ENCODE results near the gene C2CD3. TPM values are rescaled to one million over a fixed set of nuclear protein-coding genes. Genes with fewer than 3 reads are reported as not detected.

C2CD3 gene
- total and polyA plus RNA-seq, 2 of the 4 experiments (the other 2 are of a cell fraction), result 11.1 to 19.2 TPM

DNA sequence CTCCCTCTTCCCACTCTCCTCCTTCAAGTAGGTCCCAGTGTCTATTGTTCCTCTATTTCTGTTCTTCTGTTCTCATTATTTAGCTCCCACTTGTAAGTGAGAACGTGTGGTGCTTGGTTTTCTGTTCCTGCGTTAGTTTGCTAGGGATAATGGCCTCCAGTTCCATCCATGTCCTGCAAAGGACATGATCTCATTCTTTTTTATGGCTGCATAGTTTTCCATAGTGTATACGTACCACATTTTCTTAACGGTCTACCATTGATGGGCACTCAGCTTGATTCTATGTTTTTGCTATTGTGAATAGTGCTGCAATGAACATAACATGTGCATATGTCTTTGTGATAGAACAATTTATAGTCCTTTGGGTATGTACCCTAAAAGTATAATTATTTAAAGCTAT lies 26.2 kb downstream of the C2CD3 start (continued):
- no peak for TF ChIP-seq CHD1 (IDR thresholded peaks at IDR 0.05; ENCODE audit: low read depth, low read length)
- TF ChIP-seq FOS (IDR thresholded peaks at IDR 0.05; ENCODE audit: low read depth, low read length), result no peak
- TF ChIP-seq MAFK (IDR thresholded peaks at IDR 0.05; ENCODE audit: low read depth, low read length), result no peak
- TF ChIP-seq CEBPB (IDR thresholded peaks at IDR 0.05; ENCODE audit: low read depth, low read length), result no peak
- no peak for TF ChIP-seq RCOR1 (IDR thresholded peaks at IDR 0.05; ENCODE audit: insufficient replicate concordance, low read length)

GRCh38 chr11:74142624-74143023 lies 28.2 kb downstream of the C2CD3 start:
- peak overlapping the region; percentile 67; the same call in 1 of the 2 replicates for H3K4ac ChIP-seq (ENCODE audit: low read depth, low read length)
- no peak overlapping the region for H2AFZ ChIP-seq (replicated peaks; ENCODE audit: low read length, poor library complexity)
- POLR2A ChIA-PET (ENCODE audit: unreplicated experiment), result no interaction called here
- no peak overlapping the region; the same call in 1 of the 2 replicates for H3K9ac ChIP-seq (ENCODE audit: low read depth, low read length)
- peak overlapping the region; percentile 83; the same call in 1 of the 2 replicates for H2BK20ac ChIP-seq (ENCODE audit: low read depth, low read length)
- peak overlapping the region; percentile 51 for H2AK5ac ChIP-seq (ENCODE audit: low read depth, low read length)
- ATAC-seq (ENCODE audit: low read depth), result peak; percentile 36; the same call in 1 of the 2 replicates
- H3K27ac ChIP-seq (ENCODE audit: insufficient read depth, low read length), result no peak overlapping the region
- H3K56ac ChIP-seq (ENCODE audit: extremely low read depth, insufficient read depth, low read length), result no peak overlapping the region
- peak overlapping the region; percentile 41; the same call in 1 of the 2 replicates for H3K4me2 ChIP-seq (ENCODE audit: low read depth, low read length)
- peak overlapping the region; percentile 26; the same call in 1 of the 2 replicates for H4K5ac ChIP-seq (ENCODE audit: low read depth, low read length)
- peak overlapping the region; percentile 75; the same call in 1 of the 2 replicates for H3K18ac ChIP-seq (ENCODE audit: low read depth, low read length)
- H3K4me1 ChIP-seq (ENCODE audit: control insufficient read depth, insufficient read depth, low read length), result peaks cover 17% of the 10 kb centered on the region
- H2BK120ac ChIP-seq (ENCODE audit: low read depth, low read length), result peak overlapping the region; percentile 93
- BruUV-seq (replicated peaks), result no TSS peak
- H2BK5ac ChIP-seq (ENCODE audit: low read depth, low read length, poor library complexity, severe bottlenecking), result peak overlapping the region; percentile 95
- peak; percentile 70 for DNase-seq
- H3K9me3 ChIP-seq (ENCODE audit: control insufficient read depth, insufficient read depth, low read length), result no peaks in the 10 kb centered on the region; the same call in 1 of the 2 replicates
- H2BK15ac ChIP-seq (ENCODE audit: low read depth, low read length), result peak overlapping the region; percentile 88; the same call in 1 of the 3 replicates
- H4K91ac ChIP-seq (ENCODE audit: insufficient read depth, low read depth, low read length), result peak overlapping the region; percentile 57
- H2AK9ac ChIP-seq (replicated peaks; ENCODE audit: low read depth, low read length, poor library complexity), result no peak overlapping the region
- no peaks in the 10 kb centered on the region for H3K27me3 ChIP-seq (ENCODE audit: control insufficient read depth, insufficient read depth, low read length)
- no peaks in the 10 kb centered on the region for H4K20me1 ChIP-seq (ENCODE audit: insufficient read depth, low read length)
- peaks cover 11 to 27% of the 10 kb centered on the region in 2 experiments; a peak in 3 of 4 replicates for H3K79me1 ChIP-seq (ENCODE audit: low read depth in 1 of 2, low read length in 2 of 2)
- peak overlapping the region; percentile 90; the same call in 1 of the 2 replicates for H3K14ac ChIP-seq (replicated peaks; ENCODE audit: low read depth, low read length)
- H4K8ac ChIP-seq (ENCODE audit: low read depth in 2 of 2, low read length in 2 of 2), result peak overlapping the region; percentile 72 to 90
- intact Hi-C loops (cut with micrococcal nuclease) (no loop called here), dilution Hi-C loops (cut with HindIII; ENCODE audit: low sequenced_read_pairs, unreplicated experiment) (no loop called here), in situ Hi-C loops (cut with MboI; ENCODE audit: low sequenced_read_pairs) (no loop called here)
- H3K4me3 ChIP-seq (ENCODE audit: insufficient read depth, low read depth, low read length), result no peak overlapping the region
- CTCF ChIA-PET, result interaction anchor here (0.9 kb wide), 1 partner anchor 44 kb away, joined by 7 read pairs; no protein-coding TSS in a partner anchor
- 0 out of 2 replicates have a peak overlapping the region, but pooled peaks have one; percentile 35 for H3K23ac ChIP-seq (ENCODE audit: low read depth, low read length)
- H3K9me1 ChIP-seq (ENCODE audit: insufficient read depth, low read length), result peaks cover 11% of the 10 kb centered on the region; the same call in 1 of the 2 replicates
- no peaks in the 10 kb centered on the region; the same call in 1 of the 2 replicates for H3K36me3 ChIP-seq (ENCODE audit: control insufficient read depth, insufficient read depth, low read length)
- WGBS, 2 experiments (ENCODE audit: extremely low coverage in 2 of 2, insufficient read length in 1 of 2), result 0% methylated on average over 1 of the region's 3 CpGs; no CpG with 5 or more reads in 1 of the 2 experiments
- no peak for TF ChIP-seq BHLHE40 (IDR thresholded peaks at IDR 0.05; ENCODE audit: low read depth, low read length)
- TF ChIP-seq MXI1 (IDR thresholded peaks at IDR 0.05; ENCODE audit: borderline replicate concordance, low read depth, low read length), result no peak
- TF ChIP-seq CTCF (conservative IDR thresholded peaks at IDR 0.05; ENCODE audit: low read depth, low read length), result no peak
- TF ChIP-seq SMC3 (IDR thresholded peaks at IDR 0.05; ENCODE audit: low read depth, low read length), result no peak
- TF ChIP-seq, protein P1, sequence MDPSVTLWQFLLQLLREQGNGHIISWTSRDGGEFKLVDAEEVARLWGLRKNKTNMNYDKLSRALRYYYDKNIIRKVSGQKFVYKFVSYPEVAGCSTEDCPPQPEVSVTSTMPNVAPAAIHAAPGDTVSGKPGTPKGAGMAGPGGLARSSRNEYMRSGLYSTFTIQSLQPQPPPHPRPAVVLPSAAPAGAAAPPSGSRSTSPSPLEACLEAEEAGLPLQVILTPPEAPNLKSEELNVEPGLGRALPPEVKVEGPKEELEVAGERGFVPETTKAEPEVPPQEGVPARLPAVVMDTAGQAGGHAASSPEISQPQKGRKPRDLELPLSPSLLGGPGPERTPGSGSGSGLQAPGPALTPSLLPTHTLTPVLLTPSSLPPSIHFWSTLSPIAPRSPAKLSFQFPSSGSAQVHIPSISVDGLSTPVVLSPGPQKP (IDR thresholded peaks at IDR 0.05; ENCODE audit: borderline replicate concordance, low read depth, low read length), result no peak
- TF ChIP-seq MAFK (IDR thresholded peaks at IDR 0.05; ENCODE audit: low read depth, low read length), result no peak
- no peak for TF ChIP-seq CHD1 (IDR thresholded peaks at IDR 0.05; ENCODE audit: low read depth, low read length)
- TF ChIP-seq RAD21 (IDR thresholded peaks at IDR 0.05; ENCODE audit: low read length), result no peak
- TF ChIP-seq POLR2A (IDR thresholded peaks at IDR 0.05; ENCODE audit: low read depth, low read length), result no peak
- no peak for TF ChIP-seq FOS (IDR thresholded peaks at IDR 0.05; ENCODE audit: low read depth, low read length)
- TF ChIP-seq, protein P2, sequence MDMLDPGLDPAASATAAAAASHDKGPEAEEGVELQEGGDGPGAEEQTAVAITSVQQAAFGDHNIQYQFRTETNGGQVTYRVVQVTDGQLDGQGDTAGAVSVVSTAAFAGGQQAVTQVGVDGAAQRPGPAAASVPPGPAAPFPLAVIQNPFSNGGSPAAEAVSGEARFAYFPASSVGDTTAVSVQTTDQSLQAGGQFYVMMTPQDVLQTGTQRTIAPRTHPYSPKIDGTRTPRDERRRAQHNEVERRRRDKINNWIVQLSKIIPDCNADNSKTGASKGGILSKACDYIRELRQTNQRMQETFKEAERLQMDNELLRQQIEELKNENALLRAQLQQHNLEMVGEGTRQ (IDR thresholded peaks at IDR 0.05; ENCODE audit: low read depth, low read length), result no peak
